NCI-H2196 (cell line): ENCODE measurements around the gene VCP.

Source experiments
- DNase-seq: peaks from one replicate; lab custom pipeline; 2025; ENCODE audit not compliant: unreplicated experiment; lab: John Stamatoyannopoulos, UW

The VCP gene

GRCh38 chr9:35067056-35067455, 5.4 kb downstream of the VCP start:
- no peak for DNase-seq

- no peak for DNase-seq
Measured at GRCh38 chr9:35060548-35061207, 11.7 kb downstream of the VCP start.

- DNase-seq = no peak
Measured at GRCh38 chr9:35059438-35059837, 13.0 kb downstream of the VCP start.

GRCh38 chr9:35057271-35057620, 15.2 kb downstream of the VCP start:
- DNase-seq = no peak

GRCh38 chr9:35056571-35057270, 15.7 kb downstream of the VCP start:
- DNase-seq = no peak

GRCh38 chr9:35054871-35055644, 17.4 kb downstream of the VCP start:
- no peak for DNase-seq

GRCh38 chr9:35054185-35054835, 18.1 kb downstream of the VCP start:
- DNase-seq = no peak

- peak; percentile 55 for DNase-seq
Measured at GRCh38 chr9:35051069-35051967, 21.1 kb downstream of the VCP start.

GRCh38 chr9:35048511-35048910, 23.9 kb downstream of the VCP start:
- DNase-seq = no peak

- DNase-seq = no peak
Measured at GRCh38 chr9:35044071-35044470, 28.4 kb downstream of the VCP start.

- no peak for DNase-seq
Measured at GRCh38 chr9:35042891-35043545, 29.4 kb downstream of the VCP start.

- no peak for DNase-seq
Measured at GRCh38 chr9:35042081-35042604, 30.3 kb downstream of the VCP start.

GRCh38 chr9:35035851-35036701, 36.3 kb downstream of the VCP start:
- no peak for DNase-seq

GRCh38 chr9:35033101-35033500, 39.3 kb downstream of the VCP start:
- DNase-seq = no peak

GRCh38 chr9:35029852-35030251, 42.6 kb downstream of the VCP start:
- no peak for DNase-seq

- no peak for DNase-seq
Measured at GRCh38 chr9:35029241-35029640, 43.2 kb downstream of the VCP start.

GRCh38 chr9:35028341-35028740, 44.1 kb downstream of the VCP start:
- no peak for DNase-seq

GRCh38 chr9:35027860-35028259, 44.6 kb downstream of the VCP start:
- DNase-seq = no peak

- no peak for DNase-seq
Measured at GRCh38 chr9:35027374-35027773, 45.1 kb downstream of the VCP start.
